Omental fat pad (tissue), 4 donors: ENCODE measurements around the gene RCN1. TPM values are rescaled to one million over a fixed set of nuclear protein-coding genes. Genes with fewer than 3 reads are reported as not detected.

Source experiments
- ATAC-seq: fragments of 150-250 bp; one replicate; pipeline ENCODE4 v1.9.1; 2016; ENCODE audit warnings: mild to moderate bottlenecking, moderate library complexity; ENCODE audit not compliant: low FRiP score
- DNase-seq: peaks from one replicate; pipeline ENCODE4 v3.0.0-alpha.2; 2019; ENCODE audit warnings: low spot score
- total RNA-seq, 4 donors: library from RNA; depleted of rRNA; stranded (reverse); fragments of >200 nt; gene quantifications; one replicate each; pipeline ENCODE4 v1.1.0, GENCODE V29; 2016
- TF ChIP-seq, protein P1 (sequence below), 3 donors: fragments of 450-650 bp; IDR thresholded peaks; one replicate each; pipeline ENCODE4 v1.5.1; 2016 to 2017; ENCODE audit warnings: antibody characterized with exemption in 3 of 3, mild to moderate bottlenecking in 3 of 3, moderate library complexity in 2 of 3

The RCN1 gene
- total RNA-seq, 4 donors from 2014 or later = 75.3 to 117 (median 90.5) TPM

- ATAC-seq (no peak), DNase-seq (no peak)
- TF ChIP-seq, protein P1, sequence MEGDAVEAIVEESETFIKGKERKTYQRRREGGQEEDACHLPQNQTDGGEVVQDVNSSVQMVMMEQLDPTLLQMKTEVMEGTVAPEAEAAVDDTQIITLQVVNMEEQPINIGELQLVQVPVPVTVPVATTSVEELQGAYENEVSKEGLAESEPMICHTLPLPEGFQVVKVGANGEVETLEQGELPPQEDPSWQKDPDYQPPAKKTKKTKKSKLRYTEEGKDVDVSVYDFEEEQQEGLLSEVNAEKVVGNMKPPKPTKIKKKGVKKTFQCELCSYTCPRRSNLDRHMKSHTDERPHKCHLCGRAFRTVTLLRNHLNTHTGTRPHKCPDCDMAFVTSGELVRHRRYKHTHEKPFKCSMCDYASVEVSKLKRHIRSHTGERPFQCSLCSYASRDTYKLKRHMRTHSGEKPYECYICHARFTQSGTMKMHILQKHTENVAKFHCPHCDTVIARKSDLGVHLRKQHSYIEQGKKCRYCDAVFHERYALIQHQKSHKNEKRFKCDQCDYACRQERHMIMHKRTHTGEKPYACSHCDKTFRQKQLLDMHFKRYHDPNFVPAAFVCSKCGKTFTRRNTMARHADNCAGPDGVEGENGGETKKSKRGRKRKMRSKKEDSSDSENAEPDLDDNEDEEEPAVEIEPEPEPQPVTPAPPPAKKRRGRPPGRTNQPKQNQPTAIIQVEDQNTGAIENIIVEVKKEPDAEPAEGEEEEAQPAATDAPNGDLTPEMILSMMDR (IDR thresholded peaks at IDR 0.05) = no peak
These were observed 47.0 kb downstream of the RCN1 start for GRCh38 chr11:32137869-32138268.

DNA sequence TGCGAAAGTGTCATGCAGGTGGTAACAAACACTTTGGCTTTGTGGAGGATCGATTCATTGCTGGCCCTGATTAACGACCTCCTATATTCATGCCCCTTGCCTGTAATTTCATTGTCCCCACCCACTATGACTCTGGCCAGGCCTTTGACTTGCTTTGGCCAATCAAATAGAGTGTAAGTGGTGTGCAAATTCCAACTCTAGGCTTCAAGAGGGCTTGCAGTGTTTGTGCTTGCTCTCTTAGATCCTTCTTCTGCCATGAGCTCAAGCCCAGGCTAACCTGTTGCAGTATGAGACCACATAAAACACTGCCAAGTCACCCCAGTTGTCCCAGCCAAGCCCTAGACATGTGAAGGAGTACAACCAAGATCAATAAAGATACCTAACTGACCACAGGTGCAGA lies 48.0 kb downstream of the RCN1 start:
- ATAC-seq (no peak), DNase-seq (no peak)
- TF ChIP-seq, protein P1 (IDR thresholded peaks at IDR 0.05) = no peak

- TF ChIP-seq, protein P1 (IDR thresholded peaks at IDR 0.05) = no peak
- ATAC-seq (no peak), DNase-seq (no peak)
These were observed 49.1 kb downstream of the RCN1 start for GRCh38 chr11:32139896-32140520.

DNA sequence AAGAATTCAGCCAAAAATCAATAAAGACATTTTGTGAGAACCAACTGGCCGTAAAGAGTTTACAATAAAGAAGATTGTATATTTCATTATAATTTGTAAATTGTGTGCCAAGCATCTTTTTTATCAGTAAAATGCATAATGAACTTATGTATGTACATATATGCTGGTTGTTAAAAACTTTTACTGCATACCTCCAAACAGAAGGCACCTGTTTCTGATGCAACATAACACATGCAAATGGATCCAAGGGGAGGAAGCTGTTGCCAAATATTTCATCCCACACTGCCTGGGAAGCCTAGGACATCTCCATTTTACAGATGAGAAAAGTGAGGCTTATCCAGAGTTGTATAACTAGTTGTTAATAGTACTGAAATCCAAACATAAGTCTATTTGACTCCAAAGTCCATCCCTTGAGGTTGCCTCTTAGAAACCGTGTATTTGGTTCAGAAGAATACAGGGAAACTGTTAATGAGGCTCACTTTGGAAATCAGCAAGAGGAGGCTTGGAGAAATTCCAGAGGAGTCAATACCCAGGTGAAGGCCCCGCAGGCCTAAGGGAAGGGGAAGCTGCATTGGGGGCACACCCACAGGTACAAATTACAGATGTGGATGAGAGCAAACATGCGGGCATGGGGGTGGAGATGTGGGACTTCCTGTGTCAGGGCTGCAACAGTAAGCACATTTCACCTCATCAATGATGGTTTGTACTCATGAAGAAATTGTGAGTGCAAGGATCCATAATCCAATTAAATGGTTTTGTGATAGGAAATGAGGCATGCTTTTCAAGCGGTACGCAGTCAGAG lies 51.1 kb downstream of the RCN1 start:
- TF ChIP-seq, protein P1 (IDR thresholded peaks at IDR 0.05) = no peak
- DNase-seq = no peak
- no peak for ATAC-seq

DNA sequence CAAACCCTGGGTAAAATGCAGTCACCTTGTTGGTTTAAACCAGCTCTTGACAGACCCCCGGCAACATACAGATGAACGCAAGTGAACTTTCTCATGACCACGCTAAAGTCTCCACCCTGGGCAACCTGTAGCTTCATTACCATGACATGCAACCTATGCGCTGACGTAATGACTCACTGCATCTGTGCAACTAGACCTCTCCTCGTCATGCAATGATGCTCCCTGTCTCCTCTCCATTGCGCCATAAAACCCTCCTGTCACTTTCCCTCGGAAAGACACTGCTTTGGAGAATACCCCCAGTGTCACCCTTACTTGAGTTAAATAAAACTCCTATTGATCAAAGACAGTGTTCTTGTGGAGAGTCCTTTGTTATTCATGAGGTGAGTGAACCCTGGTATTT lies 52.5 kb downstream of the RCN1 start:
- DNase-seq (no peak), ATAC-seq (no peak)
- TF ChIP-seq, protein P1 (IDR thresholded peaks at IDR 0.05) = no peak

DNA sequence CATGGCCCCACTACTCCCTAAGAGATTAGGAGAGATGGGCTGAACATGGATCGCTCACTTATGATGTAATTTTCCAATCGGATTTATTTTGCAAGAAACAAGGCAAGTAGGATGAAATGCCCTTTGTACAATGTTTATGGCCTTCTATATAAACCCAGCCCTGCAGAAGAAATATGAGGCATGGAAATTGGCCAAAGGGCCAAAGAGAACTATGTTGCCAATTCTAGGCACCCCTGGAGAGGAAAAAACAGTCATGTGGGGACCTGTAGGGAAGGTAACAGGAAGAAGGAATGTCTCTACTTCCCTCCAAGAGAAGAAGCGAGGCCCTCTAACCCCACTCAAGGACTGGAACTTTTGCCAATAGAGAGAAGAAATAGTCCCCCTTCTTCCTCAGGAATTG lies 54.4 kb downstream of the RCN1 start:
- ATAC-seq (no peak), DNase-seq (no peak)
- TF ChIP-seq, protein P1 (IDR thresholded peaks at IDR 0.05) = no peak

DNA sequence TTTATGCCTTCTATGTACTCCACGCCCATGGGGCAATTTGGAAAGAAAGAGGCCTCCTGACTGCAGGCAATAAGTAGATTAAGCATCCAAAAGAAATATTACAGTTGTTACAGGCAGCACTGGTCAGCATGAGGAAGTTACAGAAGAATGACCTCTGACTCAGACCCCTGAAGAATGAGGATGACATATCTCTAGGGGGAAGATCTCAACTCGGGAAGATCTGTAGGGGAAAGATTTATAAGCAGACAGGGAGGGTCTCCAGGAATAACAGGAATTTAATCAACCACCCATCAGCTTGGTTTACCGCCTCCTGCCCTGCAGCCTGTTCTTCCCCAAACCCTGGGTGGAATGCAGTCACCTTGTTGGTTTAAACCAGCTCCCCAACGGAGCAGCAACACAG lies 58.0 kb downstream of the RCN1 start:
- TF ChIP-seq, protein P1 (IDR thresholded peaks at IDR 0.05) = no peak
- no peak for DNase-seq
- ATAC-seq = no peak
